Psoas muscle (tissue), 8 donors: ENCODE data around the gene SLC22A2. TPM values are rescaled to one million over a fixed set of nuclear protein-coding genes. Genes with fewer than 3 reads are reported as not detected.

Experiments
- ATAC-seq, 4 donors: fragments of 200-7000 bp; cut with Tn5 transposase; one replicate each; pipeline ENCODE4 v1.9.1; 2020; ENCODE audit warnings: moderate library complexity in 3 of 4, mild to moderate bottlenecking in 2 of 4
- DNase-seq, 2 donors: peaks; one replicate each; pipeline ENCODE4 v3.0.0-alpha.2; 2020
- H3K27ac ChIP-seq: fragments of 200-600 bp; one replicate; pipeline ENCODE4 v1.8.0; 2022
- H3K27me3 ChIP-seq, 3 donors: fragments of 200-600 bp in 1 of 3; one replicate each; pipeline versions ENCODE4 v1.6.1 to v1.8.0; 2013 to 2022; ENCODE audit warnings: low read length in 2 of 3, mild to moderate bottlenecking in 2 of 3, moderate library complexity in 1 of 3; ENCODE audit not compliant: insufficient read depth in 3 of 3
- H3K36me3 ChIP-seq, 2 donors: fragments of 200-600 bp in 1 of 2; one replicate each; pipeline versions ENCODE4 v1.6.1 to v1.8.0; 2013 to 2022; ENCODE audit warnings: low read depth in 1 of 2, mild to moderate bottlenecking in 1 of 2, moderate library complexity in 1 of 2; ENCODE audit not compliant: insufficient read depth in 1 of 2
- H3K4me1 ChIP-seq: fragments of 200-600 bp; one replicate; pipeline ENCODE4 v1.8.0; 2022
- H3K4me3 ChIP-seq: fragments of 200-600 bp; one replicate; pipeline ENCODE4 v1.8.0; 2022; ENCODE audit warnings: mild to moderate bottlenecking
- H3K9me3 ChIP-seq: fragments of 200-600 bp; one replicate; pipeline ENCODE4 v1.8.0; 2022
- WGBS, 3 donors: extraction: QIAGEN DNeasy Blood & Tissue Kit; methylation state at CpG; one replicate each; pipeline versions ENCODE4 v1.1.6 to v1.1.7; 2013; 5-methylcytosine and 5-hydroxymethylcytosine counted together
- intact Hi-C, 2 donors: fragments of 100-400 bp; cut with DNase I; formaldehyde crosslinking; loops; one replicate each; pipeline versions ENCODE4 v1.11.0 to v1.14.2; 2022
- polyA plus RNA-seq, 3 donors: library from polyadenylated mRNA; stranded (reverse); fragments of 200-250 nt; gene quantifications; one replicate each; pipeline ENCODE4 v1.2.3, GENCODE V29; 2013
- total RNA-seq, 4 donors: library from RNA; stranded (reverse); fragmentation: NEBNext Ultra II Directional in 2 of 4; extraction: Animal tissue kit (Norgen Biotek cat#: 25700) in 2 of 4; gene quantifications; one replicate each; pipeline versions ENCODE4 v1.2.1 to v1.2.4, GENCODE V29; 2021 to 2023
- TF ChIP-seq, protein P1 (sequence below): fragments of 200-600 bp; IDR thresholded peaks from one replicate; pipeline ENCODE4 v1.8.0; 2022; ENCODE audit warnings: antibody characterized with exemption
- donor health status: healthy with polysubstance abuse.
- donor health status: DM: no; HTN: no; CAD: no; lungs with moderate emphysema.
- donor health status: Bipolar disorder and iron deficiency.
- donor health status: healthy.
- donor health status: DM: yes; HTN: yes; CAD: no.
- donor health status: DM: no; HTN: no; CAD: no.
- donor health status: DM: no; HTN: no; CAD: no.
- donor health status: DM: yes; HTN: yes; CAD: no.

Gene SLC22A2
- total and polyA plus RNA-seq, 7 donors = 0.06 to 0.75 (median 0.44) TPM; not detected in 1

DNA sequence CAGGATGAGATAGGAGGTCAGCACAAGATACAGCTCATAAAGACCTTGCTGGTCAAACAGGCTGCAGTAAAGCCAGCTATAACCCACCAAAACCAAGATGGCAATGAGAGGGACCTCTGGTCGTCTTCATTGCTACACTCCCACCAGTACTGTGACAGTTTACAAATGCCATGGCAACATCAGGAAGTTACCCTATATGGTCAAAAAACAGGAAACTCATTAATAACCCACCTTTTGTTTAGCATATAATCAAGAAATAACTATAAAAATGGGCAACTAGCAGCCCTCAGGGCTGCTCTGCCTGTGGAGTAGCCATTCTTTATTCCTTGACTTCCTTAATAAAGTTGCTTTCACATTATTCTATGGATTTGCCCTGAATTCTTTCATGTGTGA is 30.9 kb downstream of the SLC22A2 start:
- 56 to 64% (median 61%) methylated on average over 1 of the region's 1 CpG for WGBS, 3 donors

DNA sequence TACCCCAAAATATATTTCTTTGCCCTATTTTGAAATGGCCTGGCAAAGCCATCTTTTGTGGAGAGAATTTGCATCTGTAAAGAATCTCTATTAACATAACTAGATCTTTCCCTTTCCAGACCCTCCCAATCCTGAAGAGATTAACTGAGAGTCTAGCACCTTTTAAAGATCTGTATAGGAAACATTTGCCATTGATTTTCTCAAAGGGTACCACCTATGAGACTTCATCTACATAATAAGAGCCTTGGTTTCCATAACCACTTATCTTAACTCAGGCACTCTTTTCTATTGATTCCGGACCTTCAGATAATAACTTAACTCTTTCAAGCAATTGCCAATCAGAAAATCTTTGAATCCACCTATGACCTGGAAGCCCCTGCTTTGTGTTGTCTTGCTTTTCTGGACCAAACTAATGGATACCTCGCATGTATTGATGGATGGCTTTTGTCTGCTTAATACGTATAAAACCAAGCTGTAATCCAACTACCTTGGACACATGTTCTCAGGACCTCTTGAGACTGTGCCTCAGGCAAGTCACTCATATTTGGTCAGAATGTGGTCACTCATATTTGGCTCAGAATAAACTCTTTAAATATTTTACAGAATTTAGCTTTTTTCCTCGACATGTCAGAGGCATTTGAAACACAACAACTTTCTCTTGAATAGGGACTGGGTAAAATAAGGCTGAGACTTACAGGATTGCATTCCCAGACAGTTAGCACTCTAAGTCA is 31.4 kb downstream of the SLC22A2 start:
- no peaks in the 10 kb centered on the region for H3K36me3 ChIP-seq
- H3K4me3 ChIP-seq = no peak overlapping the region
- H3K27me3 ChIP-seq = peaks cover 0 to 2% (median 0%) of the 10 kb centered on the region in 3 donors
- intact Hi-C loops = loop anchor here in 1 of 2 donors (10.0 kb wide), 1 partner anchor 228 kb away; no protein-coding TSS in a partner anchor
- DNase-seq = no peak
- TF ChIP-seq, protein P1, sequence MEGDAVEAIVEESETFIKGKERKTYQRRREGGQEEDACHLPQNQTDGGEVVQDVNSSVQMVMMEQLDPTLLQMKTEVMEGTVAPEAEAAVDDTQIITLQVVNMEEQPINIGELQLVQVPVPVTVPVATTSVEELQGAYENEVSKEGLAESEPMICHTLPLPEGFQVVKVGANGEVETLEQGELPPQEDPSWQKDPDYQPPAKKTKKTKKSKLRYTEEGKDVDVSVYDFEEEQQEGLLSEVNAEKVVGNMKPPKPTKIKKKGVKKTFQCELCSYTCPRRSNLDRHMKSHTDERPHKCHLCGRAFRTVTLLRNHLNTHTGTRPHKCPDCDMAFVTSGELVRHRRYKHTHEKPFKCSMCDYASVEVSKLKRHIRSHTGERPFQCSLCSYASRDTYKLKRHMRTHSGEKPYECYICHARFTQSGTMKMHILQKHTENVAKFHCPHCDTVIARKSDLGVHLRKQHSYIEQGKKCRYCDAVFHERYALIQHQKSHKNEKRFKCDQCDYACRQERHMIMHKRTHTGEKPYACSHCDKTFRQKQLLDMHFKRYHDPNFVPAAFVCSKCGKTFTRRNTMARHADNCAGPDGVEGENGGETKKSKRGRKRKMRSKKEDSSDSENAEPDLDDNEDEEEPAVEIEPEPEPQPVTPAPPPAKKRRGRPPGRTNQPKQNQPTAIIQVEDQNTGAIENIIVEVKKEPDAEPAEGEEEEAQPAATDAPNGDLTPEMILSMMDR = no peak
- ATAC-seq = no peak
- WGBS, 3 donors = 76 to 86% (median 81%) methylated on average over 4 of the region's 4 CpGs
- no peak overlapping the region for H3K27ac ChIP-seq
- H3K4me1 ChIP-seq = no peaks in the 10 kb centered on the region
- no peaks in the 10 kb centered on the region for H3K9me3 ChIP-seq

More for the DNA sequence above, 30.9 kb downstream of the SLC22A2 start:
- DNase-seq (no peak), ATAC-seq (no peak)
- Histone ChIP-seq H3K4me3 (no peak overlapping the region), H3K9me3 (no peaks in the 10 kb centered on the region), H3K36me3 (no peaks in the 10 kb centered on the region), H3K27me3 (peaks cover 0 to 2% (median 0%) of the 10 kb centered on the region in 3 donors), H3K4me1 (no peaks in the 10 kb centered on the region), H3K27ac (no peak overlapping the region)
- intact Hi-C loops = loop anchor here in 1 of 2 donors (10.0 kb wide), 1 partner anchor 227 kb away; no protein-coding TSS in a partner anchor
- TF ChIP-seq, protein P1 = no peak

DNA sequence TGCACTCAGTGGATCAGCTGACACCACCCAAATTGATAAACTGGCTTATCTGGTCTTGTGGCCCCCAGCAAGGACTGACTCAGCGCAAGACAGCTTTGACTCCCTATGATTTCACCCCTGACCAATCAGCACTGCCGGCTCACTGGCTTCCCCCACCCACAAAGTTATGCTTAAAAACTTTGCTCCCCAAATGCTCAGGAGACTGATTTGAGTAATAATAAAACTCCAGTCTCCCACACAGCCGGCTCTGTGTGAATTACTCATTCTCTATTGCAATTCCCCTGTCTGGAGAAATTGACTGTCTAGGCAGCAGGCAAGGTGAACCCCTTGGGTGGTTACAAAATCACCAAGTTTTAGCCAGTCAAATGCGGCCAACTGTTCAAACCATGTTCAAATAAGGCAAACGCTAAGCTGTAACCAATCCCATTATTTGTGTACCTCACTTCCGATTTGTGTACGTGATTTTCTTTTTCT is 32.5 kb downstream of the SLC22A2 start:
- Histone ChIP-seq H3K9me3 (no peaks in the 10 kb centered on the region), H3K36me3 (no peaks in the 10 kb centered on the region), H3K27ac (no peak overlapping the region), H3K4me3 (no peak overlapping the region), H3K4me1 (no peaks in the 10 kb centered on the region), H3K27me3 (peaks cover 0 to 2% (median 0%) of the 10 kb centered on the region in 3 donors)
- TF ChIP-seq, protein P1 = no peak
- ATAC-seq = no peak
- DNase-seq = no peak
- intact Hi-C loops = loop anchor here in 1 of 2 donors (10.0 kb wide), 1 partner anchor 229 kb away; no protein-coding TSS in a partner anchor
- WGBS, 3 donors = 82 to 86% (median 84%) methylated on average over 7 of the region's 7 CpGs

DNA sequence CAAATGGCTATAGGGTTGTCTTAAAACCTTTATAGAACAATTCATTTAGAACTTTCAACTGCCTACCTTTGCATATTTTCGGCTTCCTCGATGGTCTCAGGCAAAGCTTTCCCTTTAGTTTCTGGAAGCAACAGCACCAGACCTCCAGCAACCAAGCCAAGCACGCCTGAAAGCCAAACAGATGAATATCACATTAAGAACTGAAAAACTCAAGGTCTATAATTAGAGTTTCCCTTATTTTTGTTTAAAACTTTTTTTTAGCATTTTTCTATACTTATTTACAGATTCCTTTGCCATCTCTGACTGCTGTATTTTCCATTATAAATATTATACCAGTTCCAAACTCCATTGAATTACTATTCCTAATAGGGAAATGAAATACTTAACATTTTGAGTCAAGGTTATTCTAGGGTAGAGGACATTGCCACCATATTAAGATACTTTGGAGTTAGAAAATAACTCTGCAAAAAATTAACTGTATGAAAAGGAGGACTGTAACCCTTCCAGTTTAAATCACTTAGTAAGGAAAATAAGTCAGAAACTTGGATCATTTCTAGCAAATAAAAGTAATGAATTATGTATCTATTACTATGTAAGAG is 33.9 kb downstream of the SLC22A2 start:
- no peaks in the 10 kb centered on the region for H3K4me1 ChIP-seq
- TF ChIP-seq, protein P1 = no peak
- H3K27me3 ChIP-seq = no peaks in the 10 kb centered on the region
- 71 to 74% (median 72%) methylated on average over 3 of the region's 3 CpGs for WGBS, 3 donors
- H3K9me3 ChIP-seq = no peaks in the 10 kb centered on the region
- no peak overlapping the region for H3K27ac ChIP-seq
- intact Hi-C loops = loop anchor here in 1 of 2 donors (10.0 kb wide), 1 partner anchor 230 kb away; no protein-coding TSS in a partner anchor
- no peaks in the 10 kb centered on the region for H3K36me3 ChIP-seq
- H3K4me3 ChIP-seq = no peak overlapping the region
- DNase-seq (no peak), ATAC-seq (no peak)
